ENCODE results near the gene YLPM1.

The YLPM1 gene

DNA sequence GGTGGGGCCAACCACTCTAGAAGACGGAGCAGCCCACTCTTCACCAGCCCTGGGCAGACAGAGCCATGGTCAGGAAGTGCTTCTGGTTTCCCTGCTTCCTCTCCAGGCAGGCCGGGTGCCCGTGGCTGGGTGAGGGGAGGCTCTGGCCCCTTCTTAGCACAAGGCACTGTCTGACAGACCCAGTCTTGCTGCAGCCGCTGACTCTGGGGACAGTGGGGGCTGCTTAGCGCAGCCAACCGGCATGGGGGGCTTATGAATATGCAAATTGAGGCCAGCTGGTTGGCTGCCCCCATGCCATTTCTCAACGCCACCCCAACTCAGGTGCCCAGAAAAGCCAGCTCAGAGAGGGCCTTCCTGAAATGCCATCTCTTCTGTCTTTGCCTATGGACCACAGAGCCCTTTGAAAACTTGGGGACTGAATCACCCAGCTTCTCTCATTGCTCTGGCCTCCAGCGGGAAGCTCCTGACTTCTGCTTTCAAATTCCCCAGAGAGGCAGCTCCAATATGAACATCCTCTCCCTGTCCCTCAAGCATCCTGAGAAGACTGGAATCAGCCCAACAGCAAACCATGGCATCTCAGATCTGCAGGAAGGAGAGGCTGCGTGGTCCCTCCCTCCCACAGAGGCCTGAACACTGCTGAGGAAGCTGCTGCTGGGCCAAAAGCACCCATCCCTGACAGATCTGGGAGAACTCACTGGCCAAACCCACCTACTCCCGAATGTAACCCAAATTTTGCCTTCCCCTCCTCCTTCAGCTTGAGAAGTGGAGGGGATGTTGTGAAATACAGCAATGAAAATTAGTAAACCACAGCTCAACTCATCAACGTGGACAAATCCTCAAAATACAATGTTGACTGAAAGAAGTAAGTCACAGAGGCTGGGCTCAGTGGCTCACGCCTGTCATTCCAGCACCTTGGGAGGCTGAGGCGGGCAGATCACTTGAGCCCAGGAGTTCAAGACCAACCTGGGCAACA lies 113.1 kb downstream of the YLPM1 start, which contains the start of gene PROX2:
TSS of gene PROX2 (minus strand) at position 205 of the 973 bp plus-strand sequence. CDS start 12,311 bp downstream, outside the sequence.
- peak in 1 of 2 donors; percentile 29 for DNase-seq

DNA sequence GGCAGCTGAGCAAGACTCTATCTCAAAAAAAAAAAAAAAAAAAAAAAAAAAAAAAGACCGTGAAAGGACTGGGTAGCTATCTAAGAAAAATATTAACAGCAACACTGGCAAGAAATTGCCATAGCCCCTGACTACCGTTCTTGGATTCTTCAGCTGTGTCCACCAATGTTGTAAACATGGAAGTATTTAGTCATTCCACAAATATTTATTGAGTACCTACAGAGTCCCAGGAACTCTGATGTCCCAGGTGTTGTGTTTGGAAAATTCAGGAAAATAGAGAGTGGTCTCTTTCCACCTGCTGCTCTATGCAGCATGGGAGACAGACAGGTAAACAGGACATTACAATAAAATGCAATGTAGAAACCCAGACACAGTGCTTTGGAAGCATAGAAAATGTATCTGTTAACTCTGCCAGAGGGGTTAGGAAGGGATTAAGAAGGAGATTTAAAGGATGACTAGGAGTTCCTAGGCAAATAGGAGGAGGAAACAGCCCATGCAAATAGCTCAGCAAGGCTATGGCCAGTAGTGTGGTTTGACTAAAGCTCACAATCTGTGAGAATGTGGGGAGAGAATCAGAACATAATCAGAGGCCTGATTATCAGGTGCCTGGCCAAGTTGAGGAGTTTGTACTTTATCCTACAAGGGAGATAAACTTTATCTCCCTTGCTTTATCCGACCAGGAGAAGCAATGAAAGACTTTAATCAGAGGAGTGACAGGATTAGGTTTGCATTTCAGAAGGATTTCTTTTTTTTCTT lies 116.5 kb downstream of the YLPM1 start:
- no peak for DNase-seq

DNA sequence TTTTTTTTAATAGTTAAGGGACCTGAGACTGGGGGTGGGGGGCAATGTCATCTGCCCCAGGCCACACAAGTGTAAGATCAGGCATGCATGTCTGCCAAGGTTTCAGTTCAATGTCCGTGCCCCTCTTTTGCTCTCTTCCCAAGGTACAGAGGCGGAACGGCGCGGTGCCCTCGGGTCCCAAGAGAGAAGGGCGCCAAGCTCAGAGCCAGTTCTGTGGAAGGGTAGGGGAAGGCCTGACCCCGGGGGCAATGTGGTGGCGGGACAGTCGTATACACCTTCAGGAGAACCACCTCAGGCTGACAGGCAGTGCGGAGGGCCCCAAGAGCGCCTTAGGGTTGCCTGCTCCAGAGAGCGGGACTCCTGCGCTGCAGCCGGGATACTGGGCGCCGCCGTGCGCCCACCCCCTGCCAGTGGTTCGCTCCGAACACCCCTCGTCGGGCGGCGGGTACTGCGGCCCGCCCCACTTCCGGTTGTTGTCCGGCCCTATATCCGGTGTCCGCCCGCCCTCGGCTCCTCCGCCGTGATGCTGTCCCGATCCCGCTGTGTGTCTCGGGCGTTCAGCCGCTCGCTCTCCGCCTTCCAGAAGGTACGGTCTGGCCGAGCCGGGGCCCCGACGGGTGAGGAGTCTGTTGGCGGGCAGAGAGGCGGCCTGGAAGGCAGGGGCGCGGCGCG lies 118.5 kb downstream of the YLPM1 start, which contains the start of gene DLST:
TSS of gene DLST (plus strand) at position 486 of the 672 bp plus-strand sequence. CDS start at position 524, 38 bp downstream.
- peak; percentile 78 to 91 for DNase-seq

DNA sequence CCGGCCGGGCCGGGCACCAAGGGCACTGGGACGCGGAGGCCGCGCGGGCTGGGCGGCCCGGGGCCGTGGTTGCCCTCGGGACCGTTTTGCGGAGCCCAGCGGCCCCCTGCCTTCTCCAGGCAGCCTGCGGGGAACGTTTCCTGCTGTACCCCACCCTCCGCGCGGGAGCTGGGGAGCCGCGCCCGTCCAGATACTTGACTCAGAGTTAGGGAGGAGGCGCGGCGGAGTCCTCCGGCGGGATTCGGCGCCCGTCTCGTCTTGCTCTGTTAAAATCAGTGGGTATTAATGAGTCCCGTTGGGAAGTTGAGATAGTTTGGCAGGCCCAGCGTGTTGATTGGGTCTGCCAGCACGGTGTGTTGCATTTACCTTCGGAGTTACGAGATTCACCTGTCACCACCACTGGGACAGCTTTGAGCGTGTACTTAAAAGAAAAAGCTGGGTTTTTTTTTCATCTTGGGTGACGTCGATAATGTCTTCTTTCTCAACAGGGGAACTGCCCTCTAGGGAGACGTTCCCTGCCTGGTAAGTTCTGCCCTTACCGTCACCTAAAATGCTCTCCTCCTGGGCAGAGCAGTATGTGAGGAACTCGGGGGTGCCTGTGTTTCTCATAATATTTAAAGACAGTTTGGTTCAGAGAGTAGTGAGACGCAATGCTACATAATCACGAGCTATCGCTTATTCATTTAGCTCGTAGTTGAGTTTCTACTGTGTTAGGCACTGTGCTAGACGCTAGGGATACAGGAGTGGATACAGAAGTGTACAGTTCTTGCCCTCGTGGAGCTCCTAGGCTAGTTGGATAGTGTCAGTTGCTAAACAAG lies 119.2 kb downstream of the YLPM1 start:
- peak; percentile 41 to 74 for DNase-seq

All from CD4-positive, alpha-beta T cell treated with Interferon alpha-2 for 1 hour (primary cell).